Left ventricle myocardium inferior (tissue), 1 donor: ENCODE data around the gene CNOT4. TPM values are rescaled to one million over a fixed set of nuclear protein-coding genes. Genes with fewer than 3 reads are reported as not detected.
"Not testable (repeated sequence)": the region's sequence is repeated elsewhere in the genome, so short reads cannot be mapped to it uniquely, and the experiment has no call there.

Source experiments
- DNase-seq: peaks from one replicate; pipeline ENCODE4 v3.0.0-alpha.2; 2020
- H3K27ac ChIP-seq: fragments of 200-600 bp; replicated peaks from 2 replicates; pipeline ENCODE4 v1.8.0; 2021
- H3K27me3 ChIP-seq: fragments of 200-600 bp; 2 replicates; pipeline ENCODE4 v1.8.0; 2021; ENCODE audit warnings: low read depth
- H3K36me3 ChIP-seq: fragments of 200-600 bp; 2 replicates; pipeline ENCODE4 v1.8.0; 2021
- H3K4me1 ChIP-seq: fragments of 200-600 bp; 2 replicates; pipeline ENCODE4 v1.8.0; 2021
- H3K4me3 ChIP-seq: fragments of 200-600 bp; 2 replicates; pipeline ENCODE4 v1.8.0; 2021; ENCODE audit warnings: mild to moderate bottlenecking, moderate library complexity
- H3K9me3 ChIP-seq: fragments of 200-600 bp; replicated peaks from 2 replicates; pipeline ENCODE4 v1.8.0; 2021
- intact Hi-C: fragments of 100-400 bp; cut with micrococcal nuclease; formaldehyde crosslinking; loops from one replicate; pipeline ENCODE4 v1.11.0; 2022
- total RNA-seq: library from RNA; stranded (reverse); fragmentation: NEBNext Ultra II Directional; extraction: Animal tissue kit (Norgen Biotek cat#: 25700); gene quantifications from one replicate; pipeline ENCODE4 v1.2.1, GENCODE V29; 2021
- TF ChIP-seq, protein P1 (sequence below): fragments of 200-600 bp; IDR thresholded peaks from 2 replicates; pipeline ENCODE4 v1.8.0; 2021; ENCODE audit warnings: antibody characterized with exemption, mild to moderate bottlenecking, borderline replicate concordance
- donor health status: DM: no; HTN: yes; CAD: no; lungs with severe emphysema.

Gene CNOT4
- total RNA-seq, 1 donor from 2014 or later: 26.1 TPM

DNA sequence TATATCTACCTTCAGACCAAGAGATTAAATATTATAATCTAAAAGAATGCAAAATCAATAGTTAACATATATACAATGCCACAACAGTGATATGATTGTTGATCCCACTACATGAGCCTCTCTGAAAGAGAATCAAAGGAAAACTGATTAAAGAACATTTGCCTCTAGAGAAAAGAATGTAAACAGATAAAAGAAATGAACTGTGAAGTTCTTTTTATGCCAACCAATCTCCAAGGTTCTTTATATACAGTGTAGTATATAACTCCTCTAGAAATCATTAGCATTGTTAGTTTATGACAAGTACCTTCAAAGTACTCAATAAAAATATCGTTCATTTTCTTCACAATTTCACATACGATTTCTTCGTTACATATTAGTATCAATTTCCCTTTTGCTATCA is 20.1 kb downstream of the CNOT4 start:
- Histone ChIP-seq H3K9me3 (no peaks in the 10 kb centered on the region), H3K36me3 (no peaks in the 10 kb centered on the region), H3K27ac (no peak overlapping the region), H3K27me3 (no peaks in the 10 kb centered on the region), H3K4me1 (peaks cover 33% of the 10 kb centered on the region), H3K4me3 (no peak overlapping the region)
- intact Hi-C loops: no loop called here
- TF ChIP-seq, protein P1, sequence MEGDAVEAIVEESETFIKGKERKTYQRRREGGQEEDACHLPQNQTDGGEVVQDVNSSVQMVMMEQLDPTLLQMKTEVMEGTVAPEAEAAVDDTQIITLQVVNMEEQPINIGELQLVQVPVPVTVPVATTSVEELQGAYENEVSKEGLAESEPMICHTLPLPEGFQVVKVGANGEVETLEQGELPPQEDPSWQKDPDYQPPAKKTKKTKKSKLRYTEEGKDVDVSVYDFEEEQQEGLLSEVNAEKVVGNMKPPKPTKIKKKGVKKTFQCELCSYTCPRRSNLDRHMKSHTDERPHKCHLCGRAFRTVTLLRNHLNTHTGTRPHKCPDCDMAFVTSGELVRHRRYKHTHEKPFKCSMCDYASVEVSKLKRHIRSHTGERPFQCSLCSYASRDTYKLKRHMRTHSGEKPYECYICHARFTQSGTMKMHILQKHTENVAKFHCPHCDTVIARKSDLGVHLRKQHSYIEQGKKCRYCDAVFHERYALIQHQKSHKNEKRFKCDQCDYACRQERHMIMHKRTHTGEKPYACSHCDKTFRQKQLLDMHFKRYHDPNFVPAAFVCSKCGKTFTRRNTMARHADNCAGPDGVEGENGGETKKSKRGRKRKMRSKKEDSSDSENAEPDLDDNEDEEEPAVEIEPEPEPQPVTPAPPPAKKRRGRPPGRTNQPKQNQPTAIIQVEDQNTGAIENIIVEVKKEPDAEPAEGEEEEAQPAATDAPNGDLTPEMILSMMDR: no peak
- no peak for DNase-seq

DNA sequence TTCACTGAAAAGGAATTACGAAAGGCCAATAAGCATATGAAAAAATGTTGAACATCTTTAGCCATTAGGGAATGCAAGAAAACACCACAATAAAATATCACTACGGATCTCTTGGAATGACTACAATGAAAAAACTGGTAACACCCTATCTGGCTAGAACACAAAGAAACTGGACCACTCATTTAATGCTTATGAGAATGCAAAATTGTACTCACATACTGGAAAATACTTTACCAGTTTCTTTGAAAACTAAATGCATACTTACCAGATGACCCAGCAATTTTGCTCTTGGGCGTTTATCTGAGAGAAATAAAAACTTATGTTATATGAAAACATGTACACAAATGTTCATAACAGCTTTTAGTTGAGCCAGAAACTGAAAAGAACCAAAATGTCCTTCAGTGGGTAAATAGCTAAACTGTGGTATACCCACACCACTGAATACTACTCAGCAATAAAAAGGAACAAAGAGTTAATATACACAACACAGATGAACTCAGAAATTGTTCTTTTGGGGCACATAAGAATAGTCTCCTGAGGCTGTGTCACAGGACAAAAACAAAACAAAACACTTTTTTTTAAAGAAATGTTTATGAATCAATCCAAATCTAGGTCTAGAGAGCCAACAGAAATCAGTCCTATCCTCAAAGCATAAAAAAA is 23.5 kb downstream of the CNOT4 start:
- H3K27ac ChIP-seq: no peak overlapping the region
- no peaks in the 10 kb centered on the region for H3K27me3 ChIP-seq
- TF ChIP-seq, protein P1: no peak
- no peak for DNase-seq
- H3K9me3 ChIP-seq: no peaks in the 10 kb centered on the region
- no peak overlapping the region for H3K4me3 ChIP-seq
- intact Hi-C loops: no loop called here
- no peaks in the 10 kb centered on the region for H3K36me3 ChIP-seq
- peaks cover 26% of the 10 kb centered on the region for H3K4me1 ChIP-seq

DNA sequence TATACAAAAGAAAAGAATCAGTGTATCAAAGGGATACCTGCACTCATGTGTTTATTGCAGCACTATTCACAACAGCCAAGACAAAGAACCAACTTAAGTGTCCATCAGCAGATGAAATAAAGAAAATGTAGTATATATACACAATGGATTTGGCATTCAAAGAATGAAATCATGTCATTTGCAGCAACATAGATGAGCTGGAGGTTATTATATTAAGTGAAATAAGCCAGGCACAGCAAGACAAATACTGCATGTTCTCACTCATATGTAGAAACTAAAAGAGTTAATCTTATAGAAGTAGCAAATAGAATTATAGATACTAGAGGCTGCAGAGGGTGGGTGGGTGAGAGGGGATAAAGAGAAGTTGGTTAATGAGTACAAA is 28.3 kb downstream of the CNOT4 start:
- intact Hi-C loops: no loop called here
- peaks cover 18% of the 10 kb centered on the region for H3K4me1 ChIP-seq
- no peak overlapping the region for H3K4me3 ChIP-seq
- H3K27me3 ChIP-seq: no peaks in the 10 kb centered on the region
- no peak for DNase-seq
- H3K36me3 ChIP-seq: no peaks in the 10 kb centered on the region
- TF ChIP-seq, protein P1: no peak
- no peak overlapping the region for H3K27ac ChIP-seq
- H3K9me3 ChIP-seq: no peaks in the 10 kb centered on the region

DNA sequence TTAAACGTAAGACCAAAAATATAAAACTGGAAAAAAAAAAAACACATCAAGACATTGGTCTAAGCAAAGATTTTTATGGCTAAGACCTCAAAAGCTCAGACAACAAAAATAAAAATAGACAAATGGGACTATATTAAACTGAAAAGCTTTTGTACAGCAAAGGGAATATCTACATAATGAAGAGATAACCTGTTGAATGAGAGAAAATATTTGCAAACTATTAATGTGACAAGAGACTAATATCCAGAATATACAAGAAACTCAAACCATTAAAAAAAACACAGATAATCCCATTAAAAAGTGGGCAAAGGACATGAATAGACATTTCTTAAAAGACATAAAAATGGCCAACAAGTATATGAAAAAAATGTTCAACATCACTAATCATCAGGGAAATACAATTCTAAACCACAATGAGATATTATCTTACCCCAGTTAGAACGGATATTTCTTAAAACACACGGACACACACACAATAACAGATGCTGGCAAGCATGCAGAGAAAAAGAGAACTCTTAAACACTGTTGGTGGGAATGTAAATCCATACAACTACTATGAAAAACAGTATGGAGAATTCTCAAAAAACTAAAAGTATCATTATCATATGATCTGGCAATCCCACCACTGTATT is 28.8 kb downstream of the CNOT4 start:
- Histone ChIP-seq H3K4me1 (peaks cover 13% of the 10 kb centered on the region), H3K9me3 (no peaks in the 10 kb centered on the region), H3K36me3 (no peaks in the 10 kb centered on the region), H3K4me3 (no peak overlapping the region), H3K27me3 (no peaks in the 10 kb centered on the region), H3K27ac (no peak overlapping the region)
- intact Hi-C loops: no loop called here
- DNase-seq: no peak
- TF ChIP-seq, protein P1: no peak

DNA sequence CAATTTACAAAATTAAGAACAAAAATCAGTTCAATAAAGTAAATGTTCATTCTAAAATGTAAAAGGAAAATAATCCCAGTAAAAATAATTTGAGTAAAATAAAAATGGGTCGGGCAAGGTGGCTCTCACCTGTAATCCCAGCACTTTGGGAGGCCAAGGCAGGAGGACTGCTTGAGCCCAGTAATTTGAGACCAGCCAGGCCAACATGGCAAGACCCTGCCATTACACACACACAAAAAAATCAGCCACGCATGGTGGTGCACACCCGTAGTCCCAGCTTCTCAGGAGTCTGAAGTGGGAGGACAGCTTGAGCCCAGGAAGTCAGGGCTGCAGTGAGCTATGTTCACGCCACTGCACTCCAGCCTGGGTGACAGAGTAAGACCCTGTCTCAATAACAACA is 34.4 kb downstream of the CNOT4 start:
- TF ChIP-seq, protein P1: no peak
- Histone ChIP-seq H3K9me3 (no peaks in the 10 kb centered on the region), H3K27ac (no peak overlapping the region), H3K36me3 (no peaks in the 10 kb centered on the region), H3K27me3 (no peaks in the 10 kb centered on the region), H3K4me3 (no peak overlapping the region), H3K4me1 (peaks cover under 1% of the 10 kb centered on the region)
- no peak for DNase-seq
- intact Hi-C loops: no loop called here

DNA sequence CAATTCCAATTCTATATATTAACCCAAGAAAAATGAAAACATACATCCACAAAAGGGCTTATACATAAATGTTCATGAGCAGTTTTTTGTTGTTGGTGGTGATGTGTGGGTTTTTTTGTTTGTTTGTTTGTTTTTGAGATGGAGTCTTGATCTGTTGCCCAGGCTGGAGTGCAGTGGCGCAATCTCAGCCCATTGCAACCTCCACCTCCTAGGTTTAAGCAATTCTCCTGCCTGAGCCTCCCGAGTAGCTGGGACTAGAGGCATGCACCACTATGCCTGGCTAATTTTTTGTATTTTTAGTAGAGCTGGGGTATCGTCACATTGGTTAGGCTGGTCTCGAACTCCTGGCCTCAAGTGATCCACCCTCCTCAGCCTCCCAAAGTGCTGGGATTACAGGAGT is 40.2 kb downstream of the CNOT4 start:
- H3K27me3 ChIP-seq, H3K4me3 ChIP-seq, intact Hi-C loops, H3K9me3 ChIP-seq, DNase-seq, H3K36me3 ChIP-seq, H3K27ac ChIP-seq, H3K4me1 ChIP-seq: not testable (repeated sequence)
